ENCODE data around the gene TANC1.

TANC1 gene

DNA sequence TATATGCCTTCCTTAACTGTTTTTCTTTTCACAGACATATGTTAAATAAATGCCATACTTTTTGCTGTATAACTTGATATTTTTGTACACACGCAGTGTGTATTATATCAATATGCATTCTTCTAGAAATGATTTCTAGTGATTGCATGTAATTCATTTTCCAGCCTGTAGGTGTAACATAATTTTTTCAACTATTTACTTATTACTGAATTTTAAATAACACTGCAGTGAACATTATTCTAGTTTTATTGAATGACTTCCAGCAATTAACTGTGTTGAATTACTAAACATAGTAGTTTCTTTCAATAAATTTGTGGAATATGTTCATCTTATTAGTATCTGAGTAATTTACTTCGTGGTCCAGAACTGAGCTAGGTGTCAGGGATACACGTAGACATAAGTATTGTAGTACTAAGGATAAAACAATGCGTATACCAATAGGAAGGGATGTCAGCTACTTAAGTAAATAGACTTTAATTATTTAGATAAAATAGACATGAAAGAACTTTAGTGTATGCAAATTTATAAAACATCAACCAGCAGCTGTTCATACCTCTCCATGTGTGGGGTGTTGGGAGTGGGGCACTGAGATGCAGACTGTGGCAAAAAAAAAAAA is 28.0 kb downstream of the TANC1 start:
- DNase-seq, result no peak

GRCh38 chr2:158997037-158997790 is 28.8 kb downstream of the TANC1 start:
- peak; percentile 80 for DNase-seq

- no peak for DNase-seq
Observed at GRCh38 chr2:158998551-158999248, 30.3 kb downstream of the TANC1 start.

DNA sequence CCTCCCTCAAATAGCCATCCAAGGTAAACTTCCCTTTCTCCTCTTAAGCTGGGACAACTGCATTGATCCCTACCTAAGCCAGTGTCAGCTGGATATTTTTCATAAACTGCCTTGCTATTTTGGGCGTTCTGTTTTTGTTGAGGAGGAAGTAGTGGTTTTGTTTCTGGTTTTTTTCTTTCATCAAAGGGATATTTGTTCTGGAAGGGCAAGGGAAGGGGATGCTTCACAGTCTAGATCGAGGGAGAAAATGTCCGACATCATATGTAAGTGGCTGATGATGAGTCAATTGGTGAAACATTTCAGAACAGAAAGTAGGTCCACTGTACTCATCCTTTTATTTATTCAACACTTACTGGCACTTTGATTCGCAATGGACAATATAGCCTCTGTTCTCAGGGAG is 31.0 kb downstream of the TANC1 start:
- no peak for DNase-seq

DNA sequence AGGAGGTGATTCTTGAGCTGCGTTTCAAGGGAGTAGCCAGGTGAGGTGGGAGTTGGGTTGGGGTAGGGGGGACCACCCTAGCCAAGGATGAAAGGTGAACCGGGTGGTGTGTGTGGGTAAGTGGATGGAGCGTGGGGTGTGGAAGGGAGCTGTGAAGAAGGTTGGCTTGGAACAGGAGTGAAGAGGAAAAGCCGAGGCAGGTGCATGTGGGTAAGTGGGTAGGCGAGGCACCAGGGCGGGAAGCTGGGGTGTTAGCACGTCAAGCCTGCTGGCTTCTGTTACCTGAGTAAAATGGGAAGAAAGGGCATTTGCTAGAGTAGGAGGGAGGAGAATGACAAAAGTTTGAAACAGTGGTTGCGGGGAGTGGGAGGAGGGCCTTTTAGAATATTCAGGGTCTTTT is 31.6 kb downstream of the TANC1 start:
- DNase-seq, result no peak

- no peak for DNase-seq
Observed at GRCh38 chr2:159002462-159003111, 34.1 kb downstream of the TANC1 start.

DNA sequence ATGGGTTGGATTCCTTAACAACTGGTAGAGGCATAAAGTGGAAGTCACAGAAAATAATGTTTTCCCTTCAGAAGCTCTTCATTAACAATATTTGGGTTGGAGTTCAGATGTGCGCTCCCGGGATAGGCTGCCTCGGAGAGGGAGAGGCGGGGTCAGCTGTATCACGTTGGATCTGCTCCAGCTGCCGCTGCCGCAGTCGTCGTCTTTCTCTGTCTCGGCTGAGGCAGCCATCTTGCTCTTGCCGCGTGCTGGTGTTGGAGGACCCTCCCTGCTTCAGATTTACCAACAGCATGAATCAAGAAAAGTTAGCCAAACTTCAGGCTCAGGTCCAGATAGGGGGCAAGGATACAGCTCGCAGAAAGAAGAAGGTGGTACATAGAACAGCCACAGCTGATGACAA is 35.1 kb downstream of the TANC1 start:
- DNase-seq, result no peak

- no peak for DNase-seq
Observed at GRCh38 chr2:159004849-159005248, 36.4 kb downstream of the TANC1 start.

DNA sequence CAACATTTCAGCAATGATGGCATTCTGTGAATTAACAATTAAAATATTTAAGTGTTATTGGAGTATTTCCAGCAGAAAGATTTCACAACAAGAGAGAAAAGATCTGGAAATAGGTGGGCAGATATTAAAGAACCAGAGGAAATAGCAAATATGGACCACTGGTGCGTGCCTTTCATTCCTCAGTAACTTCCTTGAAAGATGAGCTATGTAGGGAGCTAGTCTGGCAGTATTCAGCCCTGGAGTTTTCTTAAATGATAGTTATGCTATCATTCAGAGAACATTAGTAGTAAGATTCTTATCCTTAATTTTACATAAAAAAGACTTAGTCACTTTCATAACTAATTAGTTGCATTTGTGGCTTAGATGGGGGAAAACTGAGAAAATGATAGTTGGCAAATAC is 41.5 kb downstream of the TANC1 start:
- no peak for DNase-seq

DNA sequence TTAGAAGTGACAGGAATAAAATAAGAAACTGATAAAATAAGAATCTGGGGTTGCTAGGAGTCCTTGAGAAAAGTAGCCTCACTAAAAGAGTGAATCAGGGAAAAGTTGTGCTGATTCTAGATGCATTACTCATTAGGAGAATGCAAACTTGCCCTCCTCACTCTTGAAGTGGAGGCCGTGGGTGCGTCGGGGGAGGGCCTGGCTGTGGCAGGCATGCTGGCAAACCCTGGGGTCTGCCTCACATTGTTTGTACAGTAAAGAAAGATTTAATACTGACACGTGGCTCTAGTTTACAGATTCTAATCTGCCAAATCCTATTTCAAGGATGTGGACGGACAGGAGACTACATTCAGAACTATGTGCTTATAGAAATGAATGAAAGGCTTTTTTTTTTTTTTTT is 41.9 kb downstream of the TANC1 start:
- DNase-seq, result no peak

- DNase-seq, result no peak
Observed at GRCh38 chr2:159010963-159011362, 42.5 kb downstream of the TANC1 start.

DNA sequence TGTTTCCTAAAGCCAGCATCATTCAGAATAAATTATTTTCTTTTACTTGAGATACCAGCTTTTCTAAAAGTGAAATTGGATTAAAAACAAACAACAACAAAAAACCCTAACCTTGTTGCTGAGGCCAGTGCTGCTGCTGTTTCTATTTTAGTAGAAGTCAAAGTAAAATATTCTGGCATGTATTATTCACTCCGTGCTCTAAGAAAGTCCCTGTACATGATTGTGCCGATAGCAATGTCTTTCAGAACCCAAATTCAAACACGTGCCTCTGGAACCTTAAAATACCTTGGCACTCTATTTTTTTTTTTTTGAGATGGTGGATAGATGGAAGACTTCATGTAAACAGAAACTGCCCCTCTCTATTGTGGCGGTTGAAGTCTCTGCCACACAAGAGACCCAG is 43.7 kb downstream of the TANC1 start:
- DNase-seq, result no peak

GRCh38 chr2:159013103-159013502 is 44.7 kb downstream of the TANC1 start:
- no peak for DNase-seq

- no peak for DNase-seq
Observed at GRCh38 chr2:159015174-159015573, 46.7 kb downstream of the TANC1 start.

GRCh38 chr2:159015823-159016222 is 47.4 kb downstream of the TANC1 start:
- DNase-seq, result no peak

DNA sequence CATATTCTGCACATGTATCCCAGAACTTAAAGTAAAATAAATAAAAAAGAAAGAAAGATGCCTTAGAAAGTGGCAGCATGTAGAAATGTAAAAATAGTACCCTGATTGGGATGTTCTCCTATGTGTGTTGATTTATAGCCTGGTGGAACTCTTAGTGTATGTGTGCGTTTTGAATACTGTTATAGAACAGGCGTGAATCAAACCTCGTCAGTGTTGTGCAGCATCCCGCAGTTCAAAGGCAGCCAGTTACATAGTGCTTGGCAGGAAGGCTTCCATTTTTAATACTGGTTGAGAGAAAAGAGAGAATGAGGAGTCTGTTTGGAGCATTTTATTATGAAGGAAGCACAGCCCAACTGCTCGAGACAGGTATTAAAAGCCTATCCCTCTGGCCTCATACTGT is 49.4 kb downstream of the TANC1 start:
- no peak for DNase-seq

DNA sequence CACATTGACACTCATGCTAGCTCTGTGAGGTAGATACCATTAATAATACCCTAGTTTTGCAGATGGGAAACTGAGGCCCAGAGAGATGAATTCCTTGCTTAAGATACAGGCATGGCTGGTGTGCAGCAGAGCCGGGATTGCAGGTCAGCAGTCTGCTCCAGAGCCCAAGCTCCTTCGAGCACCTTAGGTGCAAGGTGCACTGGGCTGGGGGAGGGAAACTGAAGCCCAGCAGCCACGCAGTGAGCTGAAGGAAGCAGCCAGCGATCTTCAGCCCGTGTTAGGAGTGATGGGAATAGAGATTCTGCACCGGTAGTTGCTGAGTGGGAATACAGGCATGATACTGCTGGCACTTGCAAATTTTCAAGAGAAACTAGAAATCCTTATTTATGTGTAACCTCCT is 50.6 kb downstream of the TANC1 start:
- no peak for DNase-seq

DNA sequence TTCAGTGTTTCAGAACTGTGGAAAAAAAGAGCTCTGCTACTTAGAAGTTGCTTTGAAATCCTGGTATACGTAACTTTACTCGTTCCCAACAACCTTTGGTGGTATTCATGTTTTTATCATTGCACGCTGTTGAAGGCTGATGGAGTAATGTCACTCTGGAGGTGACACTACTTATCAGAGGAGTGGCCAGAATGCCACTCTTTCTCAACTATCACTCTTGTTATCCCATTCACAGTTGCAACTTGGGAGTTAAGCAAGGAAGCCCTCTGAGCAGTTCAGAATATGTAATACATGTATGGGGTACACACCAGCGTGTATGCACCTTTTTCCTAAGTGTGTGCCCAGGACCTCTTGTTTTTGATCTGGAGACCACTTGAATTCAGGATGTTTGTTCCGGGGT is 53.6 kb downstream of the TANC1 start:
- DNase-seq, result no peak

DNA sequence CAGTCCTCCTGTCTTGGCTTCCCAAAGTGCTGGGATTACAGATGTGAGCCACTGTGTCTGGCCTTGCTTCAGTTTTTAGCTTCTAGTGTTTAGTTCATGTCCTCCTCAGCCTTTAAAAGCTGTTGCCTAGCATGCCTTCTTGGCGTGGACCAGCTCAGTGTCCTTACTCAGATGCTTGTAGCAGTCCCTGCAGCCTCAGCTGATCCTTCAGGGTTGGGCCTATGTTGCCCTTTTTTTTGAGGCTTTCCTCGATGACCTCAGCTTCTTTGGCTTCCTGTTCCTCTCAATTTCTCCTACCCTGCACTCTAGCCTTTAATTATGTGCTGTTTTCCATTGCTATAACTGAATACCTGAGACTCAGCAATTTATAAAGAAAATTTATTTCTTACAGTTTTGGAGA is 57.7 kb downstream of the TANC1 start:
- no peak for DNase-seq

- no peak for DNase-seq
Observed at GRCh38 chr2:159028776-159029175, 60.3 kb downstream of the TANC1 start.

DNA sequence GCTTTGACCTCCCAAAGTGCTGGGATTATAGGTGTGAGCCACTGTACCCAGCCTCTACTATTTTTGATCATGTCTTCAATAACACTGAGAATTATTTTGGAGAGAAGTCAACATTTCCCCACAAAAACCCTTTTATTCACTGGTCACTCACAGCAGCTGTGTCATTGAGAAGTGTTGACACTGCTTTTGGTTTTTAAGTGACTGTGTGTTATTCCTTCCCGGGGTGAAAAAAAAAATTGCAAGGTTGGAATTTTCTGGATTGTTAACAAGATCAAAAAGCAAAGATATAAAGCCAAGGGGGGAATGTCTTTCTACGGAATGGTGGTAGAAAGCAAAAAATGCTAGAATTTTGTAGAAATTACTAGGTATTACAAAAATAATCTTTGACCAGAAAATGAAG is 61.5 kb downstream of the TANC1 start:
- no peak for DNase-seq

- peak; percentile 19 for DNase-seq
Observed at GRCh38 chr2:159030674-159031380, 62.4 kb downstream of the TANC1 start.

DNA sequence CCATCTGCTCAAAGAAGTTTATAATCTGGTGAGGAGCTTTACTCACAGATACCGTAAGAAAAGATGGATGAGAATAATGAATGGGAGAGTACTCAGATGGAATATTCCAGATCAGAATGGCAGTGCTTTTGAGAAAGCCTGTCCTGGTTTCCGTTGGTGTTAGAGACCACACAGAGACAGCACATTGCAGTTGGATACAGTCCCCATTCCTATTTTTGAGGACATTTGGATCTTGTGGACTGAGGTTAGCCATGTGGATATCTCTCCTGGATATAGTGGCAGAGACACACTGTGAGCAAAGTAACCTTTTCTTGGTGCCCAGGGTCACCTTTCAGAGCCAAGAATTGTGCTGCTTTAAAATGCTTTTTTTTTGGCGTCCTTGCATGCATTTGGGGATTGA is 63.7 kb downstream of the TANC1 start:
- no peak for DNase-seq
